GM18909 (cell line): ENCODE data around the gene PLA2G6.

Experiments
- ATAC-seq: cut with Tn5 transposase; IDR thresholded peaks from one replicate; pipeline ENCODE4 v1.9.1; 2021; ENCODE audit warnings: mild to moderate bottlenecking; ENCODE audit not compliant: unreplicated experiment, poor library complexity

The PLA2G6 gene

GRCh38 chr22:38077096-38077495 lies 104.5 kb downstream of the PLA2G6 start:
- no peak for ATAC-seq

GRCh38 chr22:38075961-38076360 lies 105.7 kb downstream of the PLA2G6 start:
- no peak for ATAC-seq

GRCh38 chr22:38075105-38075825 lies 106.4 kb downstream of the PLA2G6 start:
- no peak for ATAC-seq

- no peak for ATAC-seq
Observed at GRCh38 chr22:38074181-38075104, 107.2 kb downstream of the PLA2G6 start.

GRCh38 chr22:38073150-38074130 lies 108.2 kb downstream of the PLA2G6 start:
- ATAC-seq, result no peak

GRCh38 chr22:38072322-38073149 lies 109.1 kb downstream of the PLA2G6 start:
- no peak for ATAC-seq

- ATAC-seq, result no peak
Observed at GRCh38 chr22:38071421-38072321, 110.0 kb downstream of the PLA2G6 start.

GRCh38 chr22:38070250-38070921 lies 111.2 kb downstream of the PLA2G6 start:
- no peak for ATAC-seq

- no peak for ATAC-seq
Observed at GRCh38 chr22:38069372-38070249, 112.0 kb downstream of the PLA2G6 start.

- ATAC-seq, result no peak
Observed at GRCh38 chr22:38068641-38069371, 112.8 kb downstream of the PLA2G6 start.

- no peak for ATAC-seq
Observed at GRCh38 chr22:38067761-38068360, 113.8 kb downstream of the PLA2G6 start.

GRCh38 chr22:38067028-38067415 lies 114.6 kb downstream of the PLA2G6 start:
- no peak for ATAC-seq

- no peak for ATAC-seq
Observed at GRCh38 chr22:38066381-38067027, 115.1 kb downstream of the PLA2G6 start.

- ATAC-seq, result no peak
Observed at GRCh38 chr22:38065539-38065938, 116.1 kb downstream of the PLA2G6 start.

GRCh38 chr22:38062791-38063190 lies 118.8 kb downstream of the PLA2G6 start:
- ATAC-seq, result no peak
